GM19351 (cell line): Measurements from ENCODE around the gene FIGNL1.

Experiments used
- ATAC-seq: cut with Tn5 transposase; IDR thresholded peaks from one replicate; pipeline ENCODE4 v1.9.1; 2021; ENCODE audit warnings: mild to moderate bottlenecking, moderate library complexity; ENCODE audit not compliant: unreplicated experiment

The FIGNL1 gene

GRCh38 chr7:50399206-50399605 lies 50.9 kb downstream of the FIGNL1 start:
- no peak for ATAC-seq

GRCh38 chr7:50397971-50398324 lies 52.2 kb downstream of the FIGNL1 start:
- ATAC-seq = peak; percentile 5

- peak; percentile 51 for ATAC-seq
Observed at GRCh38 chr7:50397320-50397970, 52.7 kb downstream of the FIGNL1 start.

GRCh38 chr7:50396856-50397255 lies 53.3 kb downstream of the FIGNL1 start:
- ATAC-seq = peak; percentile 2

- peak; percentile 3 for ATAC-seq
Observed at GRCh38 chr7:50394315-50394714, 55.8 kb downstream of the FIGNL1 start.
